ENCODE data around the gene CNTNAP4.

CNTNAP4 gene

DNA sequence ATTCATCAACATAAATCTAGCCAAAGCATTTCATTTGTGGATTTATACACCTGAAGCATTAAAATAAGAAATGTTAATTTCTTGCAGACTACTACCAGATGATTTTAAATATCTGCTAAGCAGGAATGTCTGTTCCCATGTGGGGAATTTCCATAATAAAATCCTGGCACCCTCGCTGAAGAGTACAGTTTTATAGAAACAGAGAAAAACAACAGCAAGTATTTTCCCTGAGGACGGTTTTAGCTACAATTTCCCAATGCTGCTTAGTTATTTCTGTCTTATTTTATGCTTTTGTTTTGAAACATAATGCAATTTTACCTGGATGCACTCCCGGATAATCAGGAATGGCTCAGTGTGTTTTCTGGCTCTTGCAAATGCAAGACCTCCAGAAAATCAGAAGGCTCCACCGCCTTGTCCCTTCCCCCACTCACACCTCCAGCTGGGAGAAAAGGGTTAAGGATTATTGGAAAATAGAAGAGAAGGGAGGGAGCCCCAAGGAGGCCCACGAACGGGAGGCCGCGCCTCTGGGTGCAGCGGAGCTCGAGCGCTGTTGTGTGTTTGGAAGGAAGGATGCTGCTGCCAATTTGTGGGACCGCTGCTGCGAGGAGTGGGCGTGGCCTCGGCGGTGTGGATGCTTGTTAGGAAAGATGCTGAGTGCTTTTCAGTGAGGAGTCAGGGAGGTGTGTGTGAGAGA, at the start of gene CNTNAP4:
CNTNAP4 (plus strand) TSS at position 657 of the 694 bp plus-strand sequence. CDS start 262 bp downstream, outside the sequence.
- in situ Hi-C loops (cut with MboI; ENCODE audit: low sequenced_read_pairs), result no loop called here

- in situ Hi-C loops (cut with MboI; ENCODE audit: low sequenced_read_pairs), result no loop called here
Measured at GRCh38 chr16:76228546-76229146, 48.6 kb upstream of the CNTNAP4 start.

DNA sequence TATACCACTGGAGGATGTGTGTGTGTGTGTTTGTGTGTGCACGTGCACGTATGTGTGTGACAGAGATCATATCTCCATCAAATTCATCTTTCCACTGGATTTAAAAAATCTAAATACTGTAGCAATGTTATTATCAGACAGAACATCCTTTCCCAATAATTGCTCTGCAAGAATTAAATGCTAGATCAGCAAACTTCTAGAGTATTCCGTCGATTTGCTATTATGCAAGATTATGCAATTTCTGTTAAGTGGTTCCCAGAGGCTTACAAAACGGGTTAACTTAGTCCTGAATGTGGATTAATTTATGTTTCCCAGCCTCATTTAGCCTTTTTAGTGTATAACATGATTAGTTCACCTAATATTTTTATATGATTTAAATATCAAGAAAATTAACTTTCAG, 44.5 kb upstream of the CNTNAP4 start:
- in situ Hi-C loops (cut with MboI; ENCODE audit: low sequenced_read_pairs), result no loop called here

DNA sequence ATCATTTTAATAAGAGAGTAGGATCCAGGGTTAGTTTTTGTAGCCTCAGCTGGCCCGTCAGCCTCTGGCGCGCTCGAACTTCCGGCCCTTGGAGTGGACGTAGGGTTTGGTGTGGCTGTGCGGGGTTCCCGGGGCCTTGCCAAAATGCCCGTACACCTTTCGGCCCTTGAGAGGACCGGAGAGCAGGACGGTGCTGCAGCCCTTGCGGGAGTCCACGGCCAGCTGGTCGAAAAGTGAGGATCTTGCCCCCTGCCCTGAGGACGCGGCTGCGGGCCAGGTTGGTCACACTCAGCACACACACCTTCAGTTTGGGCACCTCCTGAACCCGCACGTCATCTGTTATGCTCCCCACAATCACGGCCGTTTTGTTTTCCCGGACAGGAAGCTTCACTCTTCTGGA, 42.2 kb upstream of the CNTNAP4 start:
- in situ Hi-C loops (cut with MboI; ENCODE audit: low sequenced_read_pairs), result no loop called here

GRCh38 chr16:76235426-76235825, 41.8 kb upstream of the CNTNAP4 start:
- in situ Hi-C loops (cut with MboI; ENCODE audit: low sequenced_read_pairs), result no loop called here

GRCh38 chr16:76237471-76237870, 39.7 kb upstream of the CNTNAP4 start:
- in situ Hi-C loops (cut with MboI; ENCODE audit: low sequenced_read_pairs), result no loop called here

GRCh38 chr16:76241755-76242154, 35.4 kb upstream of the CNTNAP4 start:
- in situ Hi-C loops (cut with MboI; ENCODE audit: low sequenced_read_pairs), result no loop called here

DNA sequence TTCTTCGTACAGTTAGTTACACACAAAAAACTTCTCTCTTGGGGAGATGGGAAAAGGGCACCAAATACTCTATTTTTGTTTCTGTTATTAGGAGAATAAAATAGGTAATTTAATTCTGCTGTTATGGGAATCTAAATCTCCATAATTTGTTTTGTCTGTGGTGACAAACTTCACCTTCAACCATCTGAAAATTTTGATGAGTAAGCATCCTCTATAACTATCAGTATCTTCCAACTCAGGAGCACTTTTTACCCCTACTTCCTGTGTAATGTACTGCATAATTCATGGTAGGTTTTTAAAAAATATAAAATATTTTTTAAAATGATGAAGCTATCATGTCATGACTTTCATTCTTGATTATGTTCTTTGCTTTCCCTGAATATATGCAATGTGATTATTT, 33.6 kb upstream of the CNTNAP4 start:
- in situ Hi-C loops (cut with MboI; ENCODE audit: low sequenced_read_pairs), result no loop called here

GRCh38 chr16:76246587-76246986, 30.6 kb upstream of the CNTNAP4 start:
- in situ Hi-C loops (cut with MboI; ENCODE audit: low sequenced_read_pairs), result no loop called here

- in situ Hi-C loops (cut with MboI; ENCODE audit: low sequenced_read_pairs), result no loop called here
Measured at GRCh38 chr16:76265434-76266045, 11.7 kb upstream of the CNTNAP4 start.

DNA sequence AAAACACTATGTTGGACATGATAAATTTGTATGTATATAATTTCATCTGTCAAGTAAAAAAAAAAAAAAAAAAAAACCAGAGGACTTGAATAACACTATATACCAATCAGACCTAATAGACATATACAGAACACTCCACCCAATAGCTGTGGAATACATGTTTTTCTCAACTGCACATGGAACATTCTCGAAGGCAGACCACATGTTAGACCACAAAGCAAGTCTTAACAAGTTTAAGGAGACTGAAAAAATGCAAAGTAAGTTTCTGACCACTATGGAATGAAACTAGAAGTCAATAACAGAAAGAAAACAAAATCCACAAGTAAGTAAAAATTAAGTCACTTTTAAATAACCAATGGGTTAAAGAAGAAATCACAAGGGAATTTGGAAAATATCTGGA, 8.4 kb upstream of the CNTNAP4 start:
- in situ Hi-C loops (cut with MboI; ENCODE audit: low sequenced_read_pairs), result no loop called here

DNA sequence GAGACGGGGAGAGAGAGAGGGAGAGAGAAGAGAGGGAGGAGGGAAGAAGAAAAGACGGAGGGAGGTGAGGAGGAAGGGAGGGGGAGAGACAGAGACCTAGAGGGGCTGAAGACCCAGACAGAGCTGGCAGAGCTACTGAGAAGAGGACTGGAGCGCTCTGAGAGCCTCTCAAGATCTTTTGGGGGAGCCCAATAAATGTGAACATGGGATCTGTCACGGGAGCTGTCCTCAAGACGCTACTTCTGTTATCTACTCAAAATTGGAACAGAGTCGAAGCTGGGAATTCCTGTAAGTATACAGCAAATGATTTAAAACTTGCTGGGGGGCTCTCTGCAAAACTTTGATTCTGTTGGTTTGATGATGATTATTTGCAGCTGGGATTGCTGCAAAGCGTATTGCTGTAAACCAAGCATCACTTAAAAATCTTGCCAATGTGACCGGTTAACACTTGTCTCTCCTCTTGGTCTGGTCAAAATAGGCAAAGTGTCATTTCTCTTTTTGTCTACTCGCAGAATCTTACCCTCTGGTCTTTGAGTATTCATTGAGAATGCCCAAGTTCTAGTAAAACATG, 344 bp downstream of the CNTNAP4 start:
- in situ Hi-C loops (cut with MboI; ENCODE audit: low sequenced_read_pairs), result no loop called here

DNA sequence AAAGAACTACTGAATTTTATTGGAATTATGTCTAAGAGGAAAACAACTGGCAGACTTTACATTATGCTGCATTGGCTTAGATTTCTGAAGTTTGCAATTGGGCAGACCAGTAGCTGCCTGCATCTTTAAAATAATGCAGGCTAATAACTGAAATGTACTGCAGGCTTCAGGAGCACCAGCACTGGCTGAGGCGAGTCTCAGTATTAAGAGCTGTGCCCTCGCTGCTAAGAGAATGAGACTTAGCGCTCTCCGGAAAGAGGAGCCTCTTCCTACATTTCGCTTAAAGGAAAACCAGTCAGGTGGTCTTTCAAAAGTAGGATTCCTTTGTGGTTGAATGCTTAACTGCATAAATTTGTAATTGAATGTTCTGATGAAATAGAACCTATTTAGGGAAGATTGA, 885 bp downstream of the CNTNAP4 start:
- in situ Hi-C loops (cut with MboI; ENCODE audit: low sequenced_read_pairs), result no loop called here

GRCh38 chr16:76278980-76279379, 1.8 kb downstream of the CNTNAP4 start:
- in situ Hi-C loops (cut with MboI; ENCODE audit: low sequenced_read_pairs), result no loop called here

DNA sequence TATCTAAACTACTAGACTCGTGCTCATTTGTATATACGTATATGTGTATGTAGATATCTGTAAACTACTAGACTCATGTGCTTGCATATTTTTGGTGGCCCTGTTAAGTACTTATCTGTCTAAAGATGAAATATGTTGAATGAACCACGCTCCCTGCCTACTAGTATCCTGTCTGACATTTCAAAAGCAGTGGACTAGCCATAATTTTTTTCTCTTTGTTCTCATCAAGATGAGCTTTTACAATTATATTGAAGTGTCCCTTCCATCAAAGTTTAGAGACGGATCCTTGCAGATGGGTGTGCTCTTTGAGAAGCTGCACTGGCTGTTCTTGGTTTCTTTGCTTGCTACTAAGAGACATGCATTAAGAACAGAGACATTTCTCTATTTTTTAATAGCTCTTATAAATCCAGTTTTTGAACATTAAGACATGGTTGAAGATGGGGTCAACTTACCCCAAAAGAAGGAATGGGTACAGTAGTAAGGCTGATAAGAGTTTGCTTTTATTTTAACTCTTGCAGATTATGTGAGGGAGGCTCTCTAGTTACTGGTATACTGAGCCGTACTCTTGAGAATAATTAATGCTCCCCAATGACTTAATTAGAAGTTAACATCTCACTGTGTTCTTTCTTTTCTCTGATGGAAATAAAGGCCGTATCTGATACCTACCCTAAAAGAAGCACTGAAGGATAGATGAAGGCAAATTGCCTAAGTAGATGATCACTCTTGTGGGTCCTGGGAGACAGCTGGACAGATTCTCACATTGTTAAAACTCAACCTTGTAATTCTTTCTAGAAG, 3.4 kb downstream of the CNTNAP4 start:
- in situ Hi-C loops (cut with MboI; ENCODE audit: low sequenced_read_pairs), result no loop called here

DNA sequence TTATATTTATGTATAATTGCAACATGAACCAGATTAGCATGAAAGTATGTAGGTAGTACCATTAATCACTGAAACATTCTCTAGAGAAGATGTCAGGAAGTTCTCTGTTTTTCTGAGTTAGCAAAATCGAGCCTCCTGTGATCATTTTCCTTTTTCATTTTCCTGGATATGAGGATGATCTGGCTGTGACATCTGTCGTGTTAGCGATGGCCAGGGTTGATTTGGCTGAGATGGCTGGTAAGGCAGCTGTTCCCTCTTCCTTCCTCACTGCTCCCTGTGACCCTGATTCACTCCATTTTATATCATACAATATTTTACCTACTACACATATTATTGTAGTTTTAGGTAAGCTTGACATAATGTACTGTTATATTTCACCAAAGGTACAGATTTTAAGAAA, 10.3 kb downstream of the CNTNAP4 start:
- in situ Hi-C loops (cut with MboI; ENCODE audit: low sequenced_read_pairs), result no loop called here

GRCh38 chr16:76292218-76292617, 15.0 kb downstream of the CNTNAP4 start:
- in situ Hi-C loops (cut with MboI; ENCODE audit: low sequenced_read_pairs), result no loop called here

GRCh38 chr16:76293980-76294379, 16.8 kb downstream of the CNTNAP4 start:
- in situ Hi-C loops (cut with MboI; ENCODE audit: low sequenced_read_pairs), result no loop called here

DNA sequence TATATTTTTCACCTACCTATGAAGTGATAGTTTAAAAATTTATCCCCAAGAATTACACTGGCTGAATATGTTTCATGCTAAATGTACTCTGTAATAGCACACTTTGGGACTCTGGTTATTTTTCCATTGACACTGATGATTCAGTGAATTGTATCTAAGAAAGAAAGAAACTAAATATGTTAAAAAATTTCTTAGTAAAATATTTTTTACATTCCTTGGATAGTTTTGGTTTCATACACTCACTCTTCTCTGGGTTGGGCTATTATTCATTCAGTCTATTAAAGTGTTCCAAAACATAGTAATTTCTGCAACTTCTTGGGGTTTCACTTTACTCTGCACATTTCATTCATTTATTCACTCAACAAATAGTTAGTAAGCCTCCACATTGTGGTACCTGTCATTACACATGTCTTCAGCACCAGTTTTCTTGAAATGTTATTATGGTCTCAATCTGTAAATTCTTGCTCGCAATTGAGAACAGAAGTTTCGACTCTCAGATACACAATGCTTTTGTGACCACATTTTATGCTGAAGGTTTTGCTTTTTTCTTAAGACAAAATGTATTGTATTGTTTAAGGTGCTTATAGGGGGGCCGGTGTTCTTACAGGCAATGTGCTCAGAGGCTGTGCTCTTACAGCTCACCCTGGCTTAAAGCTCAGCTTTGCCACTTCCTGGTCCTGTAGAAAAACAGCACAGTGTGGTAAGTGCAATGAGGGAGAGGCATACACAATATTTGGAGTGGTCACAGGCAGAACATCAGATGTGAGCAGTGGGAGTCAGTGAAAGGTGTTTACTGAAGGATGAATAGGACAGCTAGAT, 17.4 kb downstream of the CNTNAP4 start:
- in situ Hi-C loops (cut with MboI; ENCODE audit: low sequenced_read_pairs), result no loop called here

DNA sequence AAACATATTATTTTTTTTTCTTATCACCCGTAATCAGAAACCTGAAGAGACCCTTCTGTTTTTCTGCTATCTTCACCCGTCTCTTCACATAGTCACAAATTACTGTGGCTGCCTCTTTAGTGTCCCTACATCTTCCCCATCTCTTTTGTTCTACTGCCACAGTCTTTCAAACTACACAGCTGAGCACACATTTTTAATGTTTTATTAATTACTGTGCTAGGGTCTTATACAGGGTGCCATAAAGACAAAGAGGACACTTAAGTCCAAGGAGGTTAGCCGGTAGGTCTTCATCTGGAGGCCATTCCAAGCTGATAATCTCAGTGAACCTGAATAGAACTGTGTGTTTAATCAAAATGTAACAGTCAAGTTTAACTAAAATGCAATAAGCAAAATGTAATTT, 20.7 kb downstream of the CNTNAP4 start:
- in situ Hi-C loops (cut with MboI; ENCODE audit: low sequenced_read_pairs), result no loop called here
